ENCODE data around the gene C18orf63.

Gene C18orf63

DNA sequence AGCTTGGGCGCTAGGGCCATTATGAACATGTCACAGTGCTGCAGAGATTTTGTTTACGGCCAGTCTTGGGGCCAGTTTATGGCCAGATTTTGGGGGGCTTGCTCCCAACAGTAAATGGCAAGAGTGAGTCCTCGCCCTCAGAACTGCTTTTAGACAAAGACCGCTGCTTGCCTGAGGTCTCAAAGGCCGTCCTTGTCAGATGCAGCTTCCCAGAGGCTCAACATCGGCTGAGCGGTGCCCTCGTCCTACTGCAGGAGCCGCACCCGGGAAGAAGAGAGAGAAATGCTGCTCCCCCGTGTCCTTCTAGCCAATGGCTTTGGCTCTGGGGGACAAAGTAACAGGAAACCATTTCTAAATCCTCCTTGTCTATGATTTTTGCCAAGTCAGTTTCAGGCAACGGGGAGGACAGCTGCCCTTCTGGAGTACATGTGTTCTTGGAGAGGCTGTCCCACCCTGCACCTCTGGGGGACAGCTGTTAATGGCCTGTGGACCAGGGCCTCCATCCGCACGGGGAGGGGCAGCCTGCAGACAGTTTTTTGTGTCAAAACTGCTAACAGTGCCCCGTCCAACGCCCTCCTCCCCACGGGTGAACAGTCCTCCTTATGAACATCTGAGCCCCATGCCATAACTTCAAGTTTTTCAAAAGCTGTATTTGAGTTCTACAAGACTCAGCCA lies 66.1 kb downstream of the C18orf63 start:
- DNase-seq, result no peak

DNA sequence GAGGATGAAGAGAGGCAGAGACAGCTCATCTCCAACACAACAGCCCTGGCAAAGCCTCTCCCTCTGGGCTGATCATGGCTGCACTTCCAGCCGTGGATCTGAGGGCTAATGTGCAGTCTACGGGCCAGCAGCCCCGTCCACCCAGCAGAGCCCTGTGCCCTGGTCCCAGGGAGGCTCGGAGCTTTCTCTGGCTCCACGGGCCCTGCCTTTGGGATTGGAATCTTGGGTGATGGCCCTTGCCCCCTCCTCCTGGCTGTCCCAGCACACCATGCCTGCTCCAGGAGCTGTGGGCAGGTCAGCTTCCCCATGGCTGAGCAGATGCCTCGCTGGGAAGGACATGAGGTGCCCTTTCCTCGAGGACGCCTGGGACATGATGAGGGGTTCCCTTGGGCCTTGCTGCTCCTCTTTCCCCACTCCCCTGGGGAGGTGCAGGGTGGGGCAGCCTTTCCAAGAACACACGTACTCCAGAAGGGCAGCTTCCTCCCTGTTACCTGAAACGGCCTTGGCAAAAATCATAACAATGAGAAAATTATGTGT lies 66.9 kb downstream of the C18orf63 start:
- no peak for DNase-seq

DNA sequence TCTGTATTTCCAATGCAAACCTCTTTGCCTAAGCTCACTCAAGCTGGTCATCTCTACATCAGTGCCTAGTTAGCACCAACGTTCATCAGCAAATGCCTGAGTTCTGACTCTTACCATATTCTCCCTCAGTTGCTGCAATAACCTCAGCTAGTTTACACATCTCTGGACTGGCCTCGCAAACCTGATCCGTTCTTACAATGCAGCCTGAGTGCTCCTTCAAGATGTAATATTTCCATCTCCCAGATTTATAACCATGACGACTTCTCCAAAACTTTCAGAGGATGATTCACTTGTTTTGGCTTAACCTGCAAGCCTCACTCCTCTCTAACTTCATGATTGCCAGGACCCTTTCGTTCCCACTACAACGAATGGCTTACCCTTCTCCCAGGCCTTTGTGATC lies 71.7 kb downstream of the C18orf63 start:
- DNase-seq, result no peak

DNA sequence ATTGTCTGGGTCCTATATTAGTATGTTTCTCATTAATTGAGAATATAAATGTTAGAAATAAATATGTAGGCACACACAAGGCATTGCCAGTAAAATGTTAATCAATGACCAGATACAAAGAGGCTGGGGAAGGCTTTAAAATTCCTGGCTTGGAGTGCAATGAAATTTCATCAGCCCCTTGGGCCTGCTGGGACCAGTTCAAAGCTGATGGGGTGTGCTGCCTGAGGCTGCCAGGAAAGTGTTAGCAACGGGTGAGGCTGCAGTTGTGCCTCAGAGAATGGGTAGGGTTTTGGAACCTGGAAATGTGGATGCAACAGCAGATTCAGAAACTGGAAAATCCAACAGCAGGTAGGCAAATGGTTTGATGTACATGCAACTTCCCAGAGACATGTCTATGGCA lies 72.6 kb downstream of the C18orf63 start:
- no peak for DNase-seq

DNA sequence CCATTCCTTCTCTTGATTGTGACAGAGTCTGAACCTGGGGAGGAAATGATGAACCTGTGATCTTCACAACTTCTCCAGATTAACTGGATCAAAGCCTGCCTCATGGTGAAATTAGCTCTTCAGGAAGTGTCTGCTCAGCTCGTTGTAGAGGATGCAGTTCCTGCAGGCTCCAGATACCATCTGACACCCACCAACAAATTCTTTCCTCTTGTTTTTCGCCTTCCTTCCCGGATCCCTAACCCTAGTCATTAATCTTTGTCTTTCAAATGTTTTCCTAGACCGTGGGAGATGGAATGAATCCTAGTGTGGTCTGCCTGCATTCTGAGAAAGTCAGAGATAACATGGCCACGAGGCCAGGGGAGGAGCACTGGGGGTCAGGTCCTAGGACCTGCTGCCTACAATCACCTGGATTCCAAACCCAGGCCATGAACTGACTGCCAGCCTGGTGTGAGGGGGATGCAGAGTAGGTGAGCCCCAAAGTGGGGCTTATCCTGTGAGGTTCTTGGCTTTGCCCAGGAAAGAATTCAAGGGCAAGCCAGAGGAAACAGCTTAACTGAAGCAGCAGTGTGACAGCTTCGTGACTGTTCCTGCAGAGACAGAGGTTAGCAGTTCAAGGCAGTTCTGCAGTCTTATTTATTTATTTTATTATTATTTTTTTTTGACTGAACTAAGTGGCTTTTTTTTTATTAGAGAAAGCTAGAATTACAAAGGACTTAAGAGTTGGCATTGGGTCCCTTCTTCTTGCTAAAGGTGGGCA lies 73.7 kb downstream of the C18orf63 start:
- DNase-seq, result peak; percentile 17

DNA sequence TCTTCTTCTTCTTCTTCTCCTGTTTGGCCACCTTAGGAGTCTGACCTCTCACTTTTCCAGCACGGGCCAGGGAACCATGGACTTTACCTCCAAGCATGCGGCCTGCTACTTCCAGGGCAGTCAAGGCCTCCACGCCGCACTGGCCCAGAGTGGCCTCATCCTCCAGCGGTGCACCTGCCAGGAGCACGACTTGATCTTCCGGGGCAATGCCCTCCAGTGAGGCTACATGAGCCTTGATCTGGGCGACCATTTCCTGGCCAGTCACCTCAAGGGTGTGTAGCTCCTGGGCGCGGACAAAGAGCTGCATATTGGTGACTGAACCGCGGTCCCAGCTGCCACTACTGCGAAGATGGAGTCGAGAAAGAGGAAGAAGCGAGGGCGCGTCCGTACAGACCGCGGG lies 74.4 kb downstream of the C18orf63 start:
- DNase-seq, result no peak

DNA sequence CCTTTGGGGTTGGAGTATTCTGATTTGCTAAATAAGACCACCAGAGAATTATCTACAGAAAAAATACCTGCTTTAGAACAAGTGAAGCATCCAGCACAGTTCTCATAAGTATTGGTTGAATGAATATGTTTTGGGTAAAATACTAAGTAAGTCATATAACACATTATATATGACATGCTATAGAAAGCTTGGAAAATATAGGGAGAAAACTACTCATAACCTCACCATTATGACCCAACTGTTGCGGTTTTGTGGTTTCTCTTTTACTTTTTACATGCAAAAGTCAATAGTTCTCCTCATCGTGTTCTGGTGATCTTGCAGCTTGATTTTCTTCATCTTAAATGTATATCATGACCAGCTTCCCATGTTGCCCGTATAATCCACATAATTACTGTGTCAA lies 75.3 kb downstream of the C18orf63 start:
- no peak for DNase-seq

DNA sequence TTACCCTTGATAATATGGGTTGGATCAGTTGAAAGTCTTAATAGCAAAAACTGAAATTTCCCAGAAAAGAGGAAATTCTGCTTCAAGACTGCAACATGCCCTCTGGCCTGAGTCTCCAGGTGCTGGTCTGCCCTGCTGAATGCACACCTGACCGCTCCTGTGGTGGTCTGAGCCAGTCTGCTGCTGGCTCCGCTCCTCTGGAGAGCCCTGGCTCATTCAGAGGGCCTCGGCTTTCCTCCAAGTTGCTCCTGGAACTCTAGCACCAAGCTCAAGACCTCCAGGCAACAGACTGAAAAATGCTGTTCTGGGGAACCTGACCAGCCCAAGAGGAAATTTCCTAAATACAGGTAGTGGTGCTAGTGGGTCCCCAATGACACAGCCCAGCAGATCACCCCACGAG lies 76.7 kb downstream of the C18orf63 start:
- no peak for DNase-seq

DNA sequence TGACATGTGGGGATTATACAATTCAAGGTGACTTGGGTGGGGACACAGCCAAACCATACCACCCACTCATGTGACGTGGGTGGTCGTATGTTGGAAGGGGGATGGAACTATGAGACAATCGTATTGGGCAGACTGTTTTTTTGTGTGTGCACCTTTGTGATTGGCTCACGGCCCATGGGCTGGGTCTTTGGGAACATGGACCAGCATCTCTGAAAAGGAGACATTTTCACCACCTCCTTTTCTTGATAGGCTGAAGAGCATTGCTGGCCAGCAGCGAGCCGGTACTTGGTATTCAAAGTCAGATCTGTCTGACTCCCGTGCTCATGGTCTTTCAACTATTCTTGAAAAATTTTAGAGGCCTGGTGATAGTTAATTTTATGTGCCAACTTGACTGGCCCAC lies 79.4 kb downstream of the C18orf63 start:
- DNase-seq, result no peak

DNA sequence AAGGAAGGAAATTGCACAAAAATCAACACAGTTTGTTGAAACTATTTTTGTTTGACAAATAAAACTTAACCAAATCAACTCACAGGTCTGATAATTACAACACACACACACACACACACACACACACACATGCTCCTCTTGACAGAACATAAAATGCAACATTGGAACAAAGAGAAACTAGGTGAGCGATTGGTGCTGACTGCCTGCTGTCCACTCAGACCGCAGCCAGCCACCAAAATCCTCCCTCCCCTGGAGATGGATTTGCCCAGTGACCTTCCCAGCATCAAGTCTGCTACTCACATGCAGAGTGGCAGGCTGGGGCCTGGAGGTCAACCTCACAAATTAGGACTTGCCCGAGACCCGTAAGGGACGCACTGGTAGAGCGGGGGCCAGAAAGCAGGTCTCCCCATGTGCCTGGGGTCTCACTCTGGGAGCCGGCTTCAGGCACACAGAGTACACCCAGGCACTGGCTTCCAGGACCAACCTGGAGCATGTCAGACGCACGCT lies 80.1 kb downstream of the C18orf63 start:
- DNase-seq, result no peak

DNA sequence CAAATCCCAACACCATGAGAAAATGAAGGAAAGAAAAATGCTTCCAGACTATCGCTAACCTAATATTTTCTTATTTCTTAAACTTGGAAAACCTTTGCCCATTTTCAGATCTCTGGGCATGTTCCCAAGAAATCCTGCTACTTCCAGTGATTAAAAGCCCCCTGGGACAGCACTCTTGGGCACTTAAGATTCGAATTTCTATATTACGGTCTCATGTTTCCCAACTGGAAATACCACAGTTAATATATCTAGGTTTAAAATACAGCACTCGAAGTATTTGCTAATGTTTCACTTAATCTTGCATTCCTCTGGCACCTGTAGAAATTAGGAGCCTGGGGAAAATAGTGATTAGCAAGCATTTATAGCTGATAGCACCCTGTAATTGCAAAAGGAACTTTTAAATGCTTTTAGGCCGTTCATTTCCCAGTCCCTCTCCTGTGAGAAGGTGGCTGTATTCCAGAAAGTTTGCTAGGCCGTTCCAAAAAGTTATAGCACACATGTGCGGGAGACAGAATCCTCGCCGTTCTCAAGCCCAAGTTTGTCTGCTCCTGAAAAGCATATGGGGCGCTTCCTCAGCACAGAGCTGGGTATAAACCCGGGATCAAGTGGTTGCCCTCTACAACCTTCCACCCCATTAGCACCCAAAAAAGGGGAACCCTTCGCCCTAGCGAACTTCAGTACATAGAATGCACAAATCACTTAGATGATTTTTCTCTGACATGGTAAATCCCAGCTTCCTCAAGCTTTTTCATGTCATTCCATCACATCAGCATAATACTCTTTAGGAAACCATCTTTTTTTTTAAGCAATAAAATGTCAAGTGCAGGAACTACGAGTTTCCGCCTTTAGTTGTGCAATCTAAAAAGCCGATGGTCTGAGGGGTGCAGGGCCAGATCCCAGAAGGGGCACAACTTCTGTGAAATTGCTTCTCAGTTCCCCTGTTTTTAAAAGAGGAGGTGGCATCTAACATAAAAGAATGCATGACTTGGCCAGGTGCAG lies 80.8 kb downstream of the C18orf63 start:
- no peak for DNase-seq

DNA sequence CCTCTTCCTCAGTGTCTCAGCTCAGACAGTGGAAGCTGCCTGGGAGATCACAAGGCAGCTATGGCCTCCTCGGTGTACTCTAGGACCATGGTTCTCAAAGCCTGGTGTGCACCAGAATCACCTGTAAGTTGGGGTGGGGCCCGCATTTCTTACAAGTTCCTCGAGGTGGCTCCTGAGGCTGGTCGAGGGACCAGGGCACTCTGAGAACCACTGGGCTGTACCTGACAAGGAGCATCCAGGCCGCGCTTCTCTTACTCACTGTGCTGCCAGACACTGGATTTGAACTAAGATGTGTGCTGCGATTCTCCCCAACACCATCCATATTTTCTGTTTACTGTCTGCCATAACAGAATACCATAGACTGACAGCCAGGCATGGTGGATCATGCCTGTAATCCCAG lies 81.9 kb downstream of the C18orf63 start:
- no peak for DNase-seq

DNA sequence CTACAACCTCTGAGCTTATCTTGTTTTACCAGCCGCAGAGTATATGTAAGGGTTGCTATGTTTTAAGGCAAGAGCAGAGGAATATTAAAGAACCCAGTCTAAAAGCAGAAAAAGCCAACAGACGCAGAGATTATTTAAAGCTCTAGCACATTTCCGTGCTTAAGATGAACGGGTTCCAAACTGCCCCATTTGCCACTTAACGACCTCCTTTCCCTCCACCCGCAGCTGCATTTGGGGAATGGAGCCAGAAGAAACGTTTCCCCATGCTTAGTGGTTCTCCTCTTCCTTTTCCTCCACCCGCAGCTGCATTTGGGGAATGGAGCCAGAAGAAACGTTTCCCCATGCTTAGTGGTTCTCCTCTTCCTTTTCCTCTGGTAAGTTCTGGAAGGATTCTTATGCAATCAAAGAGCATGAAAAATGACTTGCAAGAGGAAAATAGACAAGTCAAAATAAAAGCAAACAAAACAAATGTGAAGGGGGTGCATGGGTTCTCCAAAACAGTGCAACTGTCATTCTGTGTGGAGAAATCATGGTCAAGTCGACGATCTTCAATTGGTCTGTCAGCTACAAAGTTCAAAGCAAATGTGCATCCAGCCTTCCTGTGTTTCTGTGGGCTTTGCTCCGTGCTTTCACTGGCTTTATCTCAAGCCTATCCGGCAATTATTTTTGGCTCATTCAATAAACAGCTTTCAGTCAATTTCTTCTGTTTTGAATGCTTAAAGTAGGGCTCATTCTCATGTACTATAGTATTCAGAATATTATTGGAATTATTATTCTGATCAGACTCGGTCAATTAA lies 83.7 kb downstream of the C18orf63 start:
- DNase-seq, result no peak

DNA sequence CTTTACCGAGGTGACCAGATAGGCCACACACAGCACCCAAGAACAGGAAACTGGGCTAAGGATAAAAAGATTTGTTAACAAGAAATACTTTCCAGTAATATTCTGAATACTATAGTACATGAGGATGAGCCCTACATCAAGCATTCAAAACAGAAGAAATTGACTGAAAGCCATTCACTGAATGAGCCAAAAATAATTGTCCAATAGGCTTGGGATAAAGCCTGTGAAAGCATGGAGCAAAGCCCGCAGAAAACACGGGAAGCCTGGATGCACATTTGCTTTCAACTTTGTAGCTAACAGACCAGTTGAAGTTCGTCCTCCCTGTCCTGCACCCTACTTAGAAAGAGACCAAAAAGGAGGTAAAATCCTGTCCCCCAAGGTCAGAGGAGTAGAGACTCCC lies 85.2 kb downstream of the C18orf63 start:
- DNase-seq, result no peak

DNA sequence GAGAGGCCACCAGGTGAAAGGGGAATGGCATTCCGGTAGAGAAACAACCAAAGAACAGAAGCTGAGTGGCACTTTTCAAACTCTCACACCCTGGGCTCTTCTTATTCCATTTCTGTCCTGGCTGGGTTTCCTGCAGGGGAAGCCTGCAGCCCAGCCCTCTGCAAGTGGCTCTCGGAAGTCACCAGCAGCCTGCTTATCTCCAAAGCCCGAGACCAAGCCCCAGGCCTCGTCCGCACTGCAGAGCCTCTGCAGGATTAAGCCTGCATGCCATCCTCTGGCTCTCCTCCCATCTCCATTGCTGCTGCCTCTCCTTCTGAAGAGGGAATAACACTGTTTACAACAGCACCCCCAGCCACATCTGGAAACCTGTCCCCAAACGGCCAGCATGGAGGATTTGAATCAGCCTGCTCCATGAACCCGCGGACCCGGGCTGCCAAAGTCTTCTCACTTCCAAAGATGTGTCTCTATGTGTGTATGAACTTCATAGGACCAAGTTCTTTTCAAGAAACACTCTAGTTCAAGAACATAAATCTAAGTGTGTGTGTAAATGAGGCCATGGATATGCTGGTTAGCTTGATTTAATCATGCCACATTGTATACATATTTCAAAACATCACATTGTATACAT lies 87.3 kb downstream of the C18orf63 start:
- DNase-seq, result no peak

DNA sequence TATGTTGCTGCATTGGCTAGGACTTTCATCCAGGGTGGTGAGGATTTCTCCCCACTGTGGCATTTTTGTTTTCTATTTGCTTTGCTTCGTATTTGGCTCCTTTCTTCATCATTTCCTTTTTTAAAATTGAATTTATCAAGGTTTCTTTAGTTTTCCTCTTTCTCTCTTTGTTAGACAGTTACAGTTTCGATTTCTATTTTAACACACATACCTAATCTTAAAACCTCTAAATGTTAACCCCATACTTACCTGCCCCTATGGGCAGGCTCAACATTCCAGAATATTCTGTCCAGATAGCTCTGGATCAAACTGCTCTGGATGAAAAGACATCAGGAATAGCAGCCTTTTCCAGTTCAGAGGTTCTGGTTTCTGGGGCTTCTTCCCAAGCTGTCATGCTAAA lies 92.2 kb downstream of the C18orf63 start:
- no peak for DNase-seq

All from CD4-positive, alpha-beta T cell treated with Interleukin-17A for 4 hours (primary cell).